Stimulated activated CD8-positive, alpha-beta memory T cell treated with anti-CD3 and anti-CD28 coated beads, Interleukin-4, amount 100 ng/mL, for 48 hours (primary cell): ENCODE data around the gene NAA50.

Experiments used
- DNase-seq: peaks from one replicate; pipeline ENCODE4 v3.0.0-alpha.2; 2020

NAA50 gene

DNA sequence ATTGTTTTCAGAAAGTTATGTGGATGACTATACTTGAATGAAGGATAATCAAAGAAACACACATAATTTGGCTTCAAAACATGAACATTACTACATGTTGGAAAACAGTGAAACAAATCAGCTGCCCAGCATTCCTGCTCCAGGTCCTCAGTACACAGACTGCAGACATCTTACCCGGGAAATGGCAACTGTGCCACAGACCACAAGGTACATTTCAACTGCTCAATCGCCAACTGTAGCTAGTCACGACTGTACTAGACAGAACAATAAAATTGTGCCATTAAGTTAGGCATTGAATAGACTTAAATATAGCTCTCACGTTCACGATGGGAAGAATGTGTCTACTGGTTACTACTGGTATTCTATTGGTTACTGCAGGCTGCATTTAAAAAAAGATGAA lies 5.0 kb downstream of the NAA50 start:
- DNase-seq: no peak

DNA sequence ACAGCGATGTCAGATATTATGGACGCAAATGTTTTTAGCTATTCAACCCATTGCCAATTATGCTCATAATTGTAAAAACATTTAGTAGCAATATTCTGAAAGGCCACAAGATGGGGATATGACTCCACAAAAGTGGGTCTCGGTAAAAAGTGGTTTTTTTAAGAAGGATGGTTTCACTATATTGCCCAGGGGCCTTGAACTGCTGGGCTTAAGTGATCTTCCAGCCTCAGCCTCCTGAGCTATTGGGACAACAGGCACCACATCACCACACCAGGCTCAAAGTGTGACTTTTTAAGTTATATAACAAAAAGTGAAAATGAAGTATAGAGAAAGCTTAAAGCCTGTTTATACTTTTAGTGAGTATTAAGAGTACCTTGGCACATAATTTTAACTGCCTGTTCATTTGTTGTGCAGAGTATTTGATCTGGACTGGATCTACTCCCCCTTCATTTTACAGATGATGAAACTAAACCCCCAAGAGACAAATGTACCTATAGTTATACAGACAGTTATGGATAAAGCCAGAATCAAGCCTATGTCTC lies 9.4 kb downstream of the NAA50 start:
- no peak for DNase-seq

DNA sequence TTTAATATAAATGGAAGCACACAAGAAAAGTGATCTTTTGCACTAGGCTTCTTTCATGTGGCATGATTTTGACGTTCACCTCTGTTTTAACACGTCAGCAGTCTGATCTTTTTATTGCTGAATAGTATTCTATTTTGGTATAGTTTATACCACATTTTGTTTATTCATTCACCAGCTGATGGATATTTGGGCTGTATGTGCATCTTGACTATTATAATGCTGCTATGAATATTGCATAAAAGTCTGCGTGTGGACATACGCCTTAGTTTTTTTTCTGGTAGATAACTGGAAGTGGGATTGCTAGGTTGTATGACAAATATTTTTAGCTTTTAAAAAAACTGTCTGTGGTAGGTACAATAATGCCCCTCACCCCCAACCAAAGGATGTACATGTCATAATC lies 14.4 kb downstream of the NAA50 start:
- DNase-seq: no peak

DNA sequence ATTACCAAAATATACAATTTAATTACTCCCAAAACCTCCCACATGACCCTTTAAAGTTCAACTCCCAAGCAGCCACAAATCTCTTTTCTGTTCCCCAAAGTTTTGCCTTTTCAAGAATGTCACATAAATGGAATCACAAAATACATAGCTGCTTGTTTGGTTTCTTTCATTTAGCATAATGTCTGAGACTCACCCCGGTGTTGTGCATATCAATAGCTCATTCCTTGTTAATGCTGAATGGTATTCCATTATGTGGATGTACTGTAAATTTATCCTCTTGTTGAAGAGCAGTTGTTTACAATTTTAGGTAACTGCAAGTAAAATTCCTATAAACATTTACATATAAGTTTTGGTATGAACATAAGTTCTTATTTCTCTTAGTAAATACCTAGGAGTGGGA lies 15.5 kb downstream of the NAA50 start:
- DNase-seq: no peak

DNA sequence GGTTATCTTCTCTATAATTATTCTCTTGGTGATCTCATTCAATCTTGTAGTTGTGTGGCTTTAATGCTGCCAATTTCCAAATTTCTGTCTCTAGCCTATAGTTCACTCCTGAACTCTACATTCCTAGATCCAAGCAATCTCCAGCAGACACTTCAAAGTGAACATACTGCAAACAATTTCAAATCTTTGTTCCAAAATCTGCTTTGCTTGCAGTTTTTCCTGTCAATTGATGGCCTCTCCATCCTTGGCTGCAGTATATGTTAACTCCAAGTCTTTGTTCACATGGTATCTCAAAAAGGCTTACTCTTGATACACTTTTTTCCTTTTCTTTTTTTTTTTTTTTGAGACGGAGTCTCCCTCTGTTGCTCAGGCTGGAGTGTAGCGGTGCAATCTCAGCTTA lies 17.4 kb downstream of the NAA50 start:
- DNase-seq: no peak

DNA sequence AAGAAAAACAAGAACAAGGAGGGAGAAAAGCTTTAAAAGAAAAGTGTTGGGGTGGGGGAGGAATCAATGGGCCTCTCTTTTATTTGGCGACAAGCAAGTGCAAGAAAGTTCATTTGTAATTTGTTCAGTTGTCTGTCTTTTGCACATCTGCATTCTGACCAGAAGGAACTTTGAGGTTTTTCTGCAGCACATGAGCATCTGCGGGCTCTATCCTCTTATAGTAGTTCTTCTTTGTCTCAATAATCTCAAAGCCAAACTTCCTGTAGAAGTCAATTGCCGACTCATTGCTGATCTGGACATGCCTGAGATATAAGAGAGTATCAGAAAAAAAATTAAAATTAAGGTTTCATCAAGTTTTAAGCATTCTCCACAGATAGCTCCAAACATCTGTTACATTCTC lies 24.4 kb downstream of the NAA50 start:
- no peak for DNase-seq

DNA sequence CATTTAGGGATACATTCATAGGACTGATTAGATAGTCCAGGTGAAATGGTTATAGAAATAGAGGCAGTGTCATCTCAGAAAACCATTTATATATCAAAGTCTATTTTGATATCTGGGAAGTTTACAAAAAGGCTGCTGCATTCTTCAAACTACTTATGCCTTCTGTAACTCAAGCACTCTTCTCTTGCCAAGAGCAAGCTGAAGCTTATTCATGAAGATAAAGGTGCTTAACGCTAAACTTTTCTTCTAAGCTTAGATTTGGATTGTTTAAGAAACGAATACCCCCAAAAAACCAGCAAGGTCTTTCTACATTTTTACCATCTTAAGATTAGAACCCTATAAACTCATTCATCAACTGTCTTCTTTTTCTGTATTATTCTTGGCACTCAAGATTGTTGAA lies 26.3 kb downstream of the NAA50 start:
- DNase-seq: no peak

DNA sequence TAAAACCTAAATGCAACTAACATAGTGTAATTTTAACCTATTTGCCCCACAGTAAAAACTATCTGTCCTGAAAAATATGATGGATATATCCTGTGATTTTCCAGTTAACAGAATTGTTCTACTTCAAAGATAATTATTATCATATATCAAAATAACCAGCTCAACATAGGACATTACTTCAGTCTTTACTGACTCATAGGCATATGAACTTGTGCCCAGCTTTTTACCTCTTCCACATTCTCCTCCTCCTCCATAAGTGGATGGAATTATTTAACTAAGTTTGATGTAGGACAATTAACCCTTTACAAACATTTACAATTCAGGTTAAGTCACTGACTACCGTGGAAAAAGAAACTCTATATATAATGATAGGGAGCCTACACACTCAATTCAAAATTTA lies 26.8 kb downstream of the NAA50 start:
- DNase-seq: no peak

DNA sequence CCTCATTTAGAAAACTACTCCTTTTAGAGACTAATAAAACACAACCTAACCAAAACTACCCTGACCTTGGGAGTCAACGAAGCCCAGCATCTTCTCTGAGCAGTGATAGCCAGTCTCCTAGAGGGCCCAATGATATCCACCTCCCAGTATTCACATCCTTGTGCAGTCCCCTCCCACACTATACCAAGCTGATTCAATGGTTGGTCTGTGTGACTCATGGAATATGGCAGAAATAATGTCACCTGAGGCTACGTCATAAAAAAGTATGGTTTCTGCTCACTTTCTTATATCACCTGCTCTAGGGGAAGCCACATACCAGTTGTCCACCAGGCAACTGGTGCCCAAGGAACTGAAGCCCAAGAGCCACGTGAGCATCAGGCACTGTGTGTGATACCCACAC lies 28.2 kb downstream of the NAA50 start:
- no peak for DNase-seq

DNA sequence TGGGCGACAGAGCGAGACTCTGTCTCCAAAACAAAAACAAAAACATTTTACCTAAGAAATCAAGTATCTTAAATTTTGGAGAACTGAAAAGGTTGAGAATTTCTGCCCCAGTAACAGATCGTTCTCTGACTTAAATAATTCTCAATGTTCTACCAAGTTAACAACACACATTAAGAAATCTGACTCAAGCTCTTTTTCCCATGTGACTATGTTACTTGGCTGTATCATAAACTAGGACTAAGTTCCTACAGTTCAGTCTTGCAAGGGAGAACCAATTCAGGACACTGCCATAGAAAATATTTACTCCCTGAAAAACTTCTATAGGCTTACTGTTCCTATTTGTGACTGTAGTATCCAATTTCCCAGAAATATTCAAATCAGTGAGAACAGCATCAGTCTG lies 28.7 kb downstream of the NAA50 start:
- DNase-seq: no peak

DNA sequence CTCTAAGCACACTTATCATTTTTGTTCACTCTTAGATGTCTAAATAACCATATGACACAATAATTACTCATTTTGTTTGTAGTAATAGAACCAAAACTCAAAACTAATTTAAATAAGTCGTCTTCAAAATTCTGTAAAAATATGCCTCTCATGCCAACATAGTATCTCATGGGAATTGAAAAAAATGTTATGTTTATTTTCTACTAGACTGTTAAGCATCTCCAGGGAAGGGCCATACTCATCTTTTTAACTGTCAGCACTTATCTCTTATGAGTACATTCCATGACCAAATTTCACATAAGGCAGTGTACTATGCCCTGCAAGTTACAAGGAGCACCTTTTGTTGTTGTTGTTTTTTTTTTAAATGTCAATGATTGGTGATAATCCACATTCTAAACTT lies 31.3 kb downstream of the NAA50 start:
- no peak for DNase-seq

DNA sequence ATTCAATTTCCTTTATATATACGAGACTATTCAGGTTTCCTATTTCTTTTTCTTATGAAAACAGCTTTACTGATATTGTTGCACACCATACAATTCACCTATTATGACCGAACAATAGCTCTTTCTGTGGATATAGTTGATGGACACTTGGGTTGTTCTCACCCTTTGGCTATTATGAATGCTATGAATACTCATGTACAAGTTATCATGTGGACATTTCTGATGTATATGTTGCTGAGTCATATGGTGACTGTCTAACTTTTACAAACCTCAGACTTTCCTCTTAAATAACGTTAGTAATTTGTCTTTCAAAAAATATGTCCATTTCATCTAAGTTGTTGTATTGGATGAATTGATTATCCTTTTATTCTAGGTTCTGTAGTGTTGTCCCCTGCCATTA lies 33.9 kb downstream of the NAA50 start:
- no peak for DNase-seq

DNA sequence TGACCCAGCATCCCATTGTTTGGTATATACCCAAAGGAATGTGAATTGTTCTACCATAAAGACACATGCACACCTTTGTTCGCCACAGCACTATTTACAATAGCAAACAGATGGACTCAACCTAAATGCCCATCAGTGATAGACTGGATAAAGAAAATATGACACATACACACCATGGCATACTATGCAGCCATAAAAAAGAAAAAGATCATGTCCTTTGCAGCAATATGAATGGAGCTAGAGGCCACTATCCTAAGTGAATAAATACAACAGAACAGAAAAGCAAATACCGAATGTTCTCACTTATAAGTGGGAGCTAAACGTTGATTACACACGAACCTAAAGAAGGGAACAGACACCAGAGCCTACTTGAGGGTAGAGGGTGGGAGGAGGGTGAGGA lies 38.2 kb downstream of the NAA50 start:
- DNase-seq: no peak

DNA sequence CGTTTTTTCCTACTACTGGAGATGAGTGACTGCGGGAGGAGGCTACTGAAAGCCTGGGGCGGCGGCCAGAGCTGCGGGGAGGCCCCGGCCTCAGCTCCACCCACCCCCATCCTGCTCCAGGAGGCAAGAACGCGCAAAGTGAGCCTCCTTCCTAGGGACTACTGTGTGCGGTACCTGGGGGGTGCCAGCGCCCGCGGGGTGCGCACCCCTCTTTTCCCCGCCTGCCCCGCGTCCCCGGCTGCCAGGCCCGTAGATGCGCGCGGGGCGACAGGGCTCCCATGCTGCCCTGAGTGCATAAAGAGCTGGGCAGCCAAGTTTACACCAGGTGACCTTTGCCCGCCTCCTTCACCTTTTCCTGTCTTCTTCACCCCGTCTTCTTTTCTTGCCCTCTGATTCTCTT lies 47.1 kb downstream of the NAA50 start:
- DNase-seq: no peak

DNA sequence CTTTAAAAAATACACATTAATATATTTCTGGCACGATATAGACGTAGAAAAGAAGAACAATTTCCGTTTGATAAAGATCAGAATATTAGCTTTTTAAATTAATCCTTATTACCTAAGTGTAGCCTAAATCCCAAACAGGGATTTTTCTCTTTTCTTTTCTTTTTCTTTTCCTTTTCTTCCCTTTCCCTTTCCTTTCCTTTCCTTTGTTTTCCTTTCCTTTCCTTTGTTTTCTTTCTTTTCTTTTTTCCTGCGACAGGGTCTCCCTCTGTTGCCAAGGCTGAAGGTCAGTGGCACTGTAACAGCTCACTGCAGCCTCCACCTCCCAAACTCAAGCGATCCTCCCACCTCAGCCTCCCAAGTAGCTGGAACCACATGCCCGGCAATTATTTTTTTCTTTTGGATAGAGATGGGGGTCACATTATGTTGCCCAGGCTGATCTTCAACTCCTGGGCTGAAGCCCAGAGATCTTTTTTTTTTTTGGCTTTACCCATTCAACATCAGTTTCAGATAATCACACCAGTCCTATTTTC lies 47.8 kb downstream of the NAA50 start:
- no peak for DNase-seq

DNA sequence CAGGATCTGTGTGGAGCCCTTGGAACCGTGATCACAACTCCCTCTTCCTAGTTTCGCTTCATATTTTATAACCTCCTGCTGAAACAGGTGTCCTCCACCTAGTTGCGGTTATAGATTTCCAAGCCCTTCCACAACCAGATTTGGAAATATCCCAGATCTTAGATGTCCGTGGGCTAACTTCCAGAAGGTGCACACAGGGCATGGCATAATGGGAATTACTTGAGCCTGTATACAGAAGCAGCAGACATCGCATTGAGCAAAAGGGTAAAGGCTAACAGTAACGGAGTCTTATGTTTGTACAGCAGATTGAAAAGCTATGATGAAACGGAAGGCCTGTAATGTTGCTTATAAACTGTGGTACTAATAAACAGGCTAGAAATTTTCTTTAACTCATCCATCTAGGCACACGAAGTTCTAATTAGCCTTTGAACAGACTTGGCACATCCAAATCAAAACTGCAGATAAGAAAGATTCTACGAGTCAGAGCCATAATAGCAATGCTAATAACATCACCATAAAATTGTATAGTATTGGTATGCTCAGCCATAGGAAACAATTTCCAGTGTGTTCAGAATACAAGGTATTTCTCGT lies 48.5 kb downstream of the NAA50 start:
- DNase-seq: no peak

DNA sequence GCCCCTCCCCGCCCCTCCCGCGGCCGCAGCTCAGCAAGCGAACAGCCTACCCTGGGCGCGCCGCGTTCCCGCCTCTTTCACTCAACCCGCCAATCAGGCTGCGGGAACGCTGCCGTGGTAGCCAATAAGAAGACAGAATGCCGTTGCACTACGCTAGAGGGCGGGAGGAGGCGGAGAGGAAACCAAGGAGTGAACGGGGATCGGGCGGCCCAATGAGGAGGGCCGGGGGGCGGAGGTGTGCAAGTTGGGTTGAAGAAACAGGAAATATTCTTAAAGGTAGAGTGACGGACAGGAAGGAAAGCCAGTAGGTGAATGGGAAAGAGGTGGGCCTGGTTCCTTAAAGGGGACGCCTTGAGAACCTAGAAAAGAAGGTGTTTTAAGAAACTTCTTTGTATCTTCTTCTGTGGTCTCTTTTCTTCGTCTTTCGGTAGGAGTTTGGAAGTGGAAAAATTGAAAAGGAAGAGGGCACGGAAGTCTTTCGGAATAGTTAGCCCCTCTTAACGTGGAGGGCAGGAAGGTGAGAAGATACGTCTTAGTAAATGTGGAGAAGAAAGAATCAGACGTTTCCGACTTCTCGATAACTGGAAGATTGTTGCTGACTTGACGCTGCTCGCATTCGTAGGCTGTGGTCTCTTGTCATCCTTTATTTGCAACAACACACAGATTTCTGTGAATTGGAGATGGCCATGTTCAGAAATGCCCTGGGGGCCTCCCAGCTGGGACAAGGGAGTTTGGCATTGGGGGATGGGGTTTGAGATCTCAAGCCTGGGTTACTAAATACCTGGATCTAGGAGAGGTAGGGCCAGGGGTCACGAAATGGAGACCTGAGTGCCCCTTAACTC lies 49.2 kb downstream of the NAA50 start:
- DNase-seq: peak; percentile 98

DNA sequence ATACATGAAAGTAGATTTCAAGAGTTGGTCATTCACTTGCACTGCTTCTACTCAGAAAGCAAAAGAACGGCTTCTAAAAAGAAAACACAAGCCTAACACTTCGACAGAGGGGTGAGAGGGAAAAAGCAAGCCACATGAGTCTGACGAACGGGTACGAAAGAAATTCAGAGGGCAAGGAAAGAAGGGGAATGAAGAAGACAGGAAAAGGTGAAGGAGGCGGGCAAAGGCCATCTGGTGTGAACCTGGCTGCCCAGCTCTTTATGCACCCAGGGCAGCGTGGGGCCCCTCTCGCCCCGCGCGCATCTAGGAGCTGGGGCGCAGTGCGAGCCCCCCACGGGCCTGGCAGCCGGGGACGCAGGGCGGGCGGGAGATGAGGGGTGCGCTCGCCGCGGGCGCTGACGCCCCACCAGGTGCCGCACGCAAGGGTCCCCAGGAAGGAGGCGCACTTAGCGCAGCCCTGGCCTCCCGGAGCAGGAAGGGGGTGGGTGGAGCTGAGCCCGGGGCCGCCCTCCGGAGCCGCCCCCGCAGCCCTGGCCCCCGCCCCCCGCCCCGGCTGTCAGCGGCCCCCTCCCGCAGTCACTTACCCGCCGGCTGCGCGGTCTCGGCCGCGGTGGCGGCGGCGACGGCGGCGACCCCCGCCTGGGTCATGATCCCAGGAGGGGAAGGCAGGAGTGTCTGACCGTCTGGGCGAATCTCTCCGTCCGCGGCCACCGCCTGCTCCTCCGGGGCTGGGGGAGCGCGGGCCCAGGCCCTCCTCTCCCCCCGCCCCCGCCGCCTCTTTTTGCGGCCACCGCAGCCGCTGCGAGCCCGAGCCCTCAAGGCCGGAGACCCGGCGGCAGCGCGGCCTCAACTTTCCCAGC lies 50.0 kb downstream of the NAA50 start, which contains the start of gene USF3:
Gene USF3 (minus strand): TSS at position 857 of the 860 bp plus-strand sequence. CDS start 21,764 bp downstream, outside the sequence.
- peak; percentile 84 for DNase-seq

DNA sequence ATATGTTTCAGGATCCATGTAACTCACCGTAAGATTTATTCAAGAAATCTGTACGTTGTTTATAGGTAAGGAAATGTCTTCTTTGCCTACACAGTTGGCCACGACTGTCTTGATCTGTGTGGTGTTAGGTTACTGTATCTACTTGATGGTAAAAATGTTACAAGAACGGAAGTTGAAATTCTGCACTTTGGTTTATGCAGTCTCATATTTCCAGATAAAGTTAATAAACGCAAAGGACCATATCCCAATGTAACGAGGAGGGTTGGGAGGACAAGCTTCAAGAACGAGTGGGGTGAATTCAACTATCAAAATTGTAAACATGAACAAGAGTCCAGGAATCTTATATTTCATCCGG lies 50.6 kb downstream of the NAA50 start:
- DNase-seq: no peak

DNA sequence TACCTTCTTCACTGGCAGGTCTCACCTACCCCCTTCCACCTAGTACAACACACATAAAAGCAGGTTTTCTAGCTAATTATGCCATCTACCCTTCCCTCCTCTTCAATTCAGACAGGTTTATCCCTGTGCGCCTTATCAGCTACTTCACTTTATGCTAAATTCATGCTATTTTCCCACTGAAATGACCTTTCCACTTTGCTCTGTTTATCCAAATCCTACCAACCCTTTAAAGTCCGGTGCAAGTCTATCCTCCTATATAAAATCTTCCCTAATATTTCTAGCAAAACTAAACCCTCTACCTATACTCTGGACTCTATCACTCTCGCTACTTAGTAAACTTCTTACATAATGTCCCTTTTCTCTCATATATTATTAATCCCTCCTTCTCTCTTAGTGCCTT lies 55.6 kb downstream of the NAA50 start:
- no peak for DNase-seq

DNA sequence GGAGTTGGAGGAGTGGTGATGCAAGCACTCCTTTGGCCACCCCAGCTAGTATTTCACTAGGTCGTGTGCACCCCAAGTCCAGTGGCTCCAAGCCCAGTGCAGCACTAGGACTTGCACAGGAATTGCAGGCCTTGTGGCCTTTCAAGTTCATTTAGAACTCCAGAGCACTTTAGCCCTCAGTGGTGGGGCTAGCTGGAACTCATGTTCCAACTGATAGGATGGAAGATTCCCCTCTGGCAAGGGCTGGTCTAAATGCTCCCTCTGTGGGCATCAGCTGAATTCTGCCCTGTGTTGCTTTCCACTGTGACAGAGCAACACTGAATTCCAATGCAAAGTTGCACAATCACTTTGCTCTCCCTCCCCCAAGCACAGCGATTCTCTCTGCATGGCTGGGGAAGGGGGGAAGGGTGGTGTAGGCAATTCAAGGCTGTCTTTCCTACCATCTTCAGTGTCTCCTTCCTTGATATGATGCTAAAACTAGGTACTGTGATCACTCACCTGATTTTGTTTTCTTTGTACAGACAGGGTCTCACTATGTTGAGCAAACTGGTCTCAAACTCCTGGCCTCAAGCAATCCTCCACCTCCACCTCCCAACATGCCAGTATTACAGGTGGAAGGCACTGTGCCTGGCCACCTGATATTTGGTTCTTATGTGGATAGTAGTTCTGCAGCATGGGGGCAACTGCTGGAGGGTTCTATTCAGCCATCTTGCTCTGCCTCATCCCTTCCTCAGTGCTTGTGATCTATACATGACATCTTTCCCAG lies 59.9 kb downstream of the NAA50 start:
- no peak for DNase-seq

DNA sequence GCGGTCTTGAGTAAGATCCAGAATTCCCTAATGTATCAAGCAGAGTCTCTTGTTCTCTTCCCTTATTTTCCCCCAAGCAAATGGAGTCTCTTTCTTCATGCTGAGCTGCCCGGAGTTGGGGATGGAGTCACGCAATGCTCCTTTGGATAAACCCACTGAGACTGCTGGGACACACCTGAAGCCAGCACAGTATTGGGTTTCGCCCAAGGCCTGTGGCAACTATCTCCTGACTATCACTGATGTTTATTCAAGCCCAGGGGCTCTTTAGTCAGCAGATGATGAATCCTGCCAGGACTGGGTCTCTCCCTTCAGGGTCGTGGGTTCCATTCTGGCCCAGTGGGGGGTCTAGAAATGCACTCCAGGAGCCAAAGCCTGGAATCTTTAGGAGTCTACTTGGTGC lies 60.9 kb downstream of the NAA50 start:
- DNase-seq: no peak
